LNCAP (cell line): ENCODE measurements around the gene GPR78.

Source experiments
- TF ChIP-seq, protein P1 (sequence below): fragments of 450-650 bp; IDR thresholded peaks from 2 replicates; pipeline ENCODE4 v1.5.1; 2017; ENCODE audit warnings: mild to moderate bottlenecking

GPR78 gene

DNA sequence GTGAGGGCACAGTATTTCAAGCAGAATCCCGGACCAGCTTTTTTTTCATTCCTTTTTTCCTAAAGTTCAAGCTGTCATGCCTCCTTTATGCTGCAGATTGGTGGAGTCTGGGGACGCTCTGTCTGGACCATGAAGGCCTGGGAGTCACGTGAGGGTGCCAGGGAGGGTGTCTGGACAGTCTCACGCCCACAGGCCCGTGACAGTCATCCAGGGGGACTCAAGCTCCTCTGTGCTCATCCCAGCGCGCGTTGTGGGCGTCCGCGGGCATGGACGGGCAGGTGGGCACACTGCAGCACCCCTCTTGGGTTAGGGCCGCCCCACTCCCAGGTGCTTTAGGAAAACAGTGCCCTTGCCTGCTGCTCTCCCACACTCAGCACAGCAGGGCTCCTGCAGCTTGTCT lies 17.1 kb downstream of the GPR78 start:
- TF ChIP-seq, protein P1, sequence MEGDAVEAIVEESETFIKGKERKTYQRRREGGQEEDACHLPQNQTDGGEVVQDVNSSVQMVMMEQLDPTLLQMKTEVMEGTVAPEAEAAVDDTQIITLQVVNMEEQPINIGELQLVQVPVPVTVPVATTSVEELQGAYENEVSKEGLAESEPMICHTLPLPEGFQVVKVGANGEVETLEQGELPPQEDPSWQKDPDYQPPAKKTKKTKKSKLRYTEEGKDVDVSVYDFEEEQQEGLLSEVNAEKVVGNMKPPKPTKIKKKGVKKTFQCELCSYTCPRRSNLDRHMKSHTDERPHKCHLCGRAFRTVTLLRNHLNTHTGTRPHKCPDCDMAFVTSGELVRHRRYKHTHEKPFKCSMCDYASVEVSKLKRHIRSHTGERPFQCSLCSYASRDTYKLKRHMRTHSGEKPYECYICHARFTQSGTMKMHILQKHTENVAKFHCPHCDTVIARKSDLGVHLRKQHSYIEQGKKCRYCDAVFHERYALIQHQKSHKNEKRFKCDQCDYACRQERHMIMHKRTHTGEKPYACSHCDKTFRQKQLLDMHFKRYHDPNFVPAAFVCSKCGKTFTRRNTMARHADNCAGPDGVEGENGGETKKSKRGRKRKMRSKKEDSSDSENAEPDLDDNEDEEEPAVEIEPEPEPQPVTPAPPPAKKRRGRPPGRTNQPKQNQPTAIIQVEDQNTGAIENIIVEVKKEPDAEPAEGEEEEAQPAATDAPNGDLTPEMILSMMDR = no peak

DNA sequence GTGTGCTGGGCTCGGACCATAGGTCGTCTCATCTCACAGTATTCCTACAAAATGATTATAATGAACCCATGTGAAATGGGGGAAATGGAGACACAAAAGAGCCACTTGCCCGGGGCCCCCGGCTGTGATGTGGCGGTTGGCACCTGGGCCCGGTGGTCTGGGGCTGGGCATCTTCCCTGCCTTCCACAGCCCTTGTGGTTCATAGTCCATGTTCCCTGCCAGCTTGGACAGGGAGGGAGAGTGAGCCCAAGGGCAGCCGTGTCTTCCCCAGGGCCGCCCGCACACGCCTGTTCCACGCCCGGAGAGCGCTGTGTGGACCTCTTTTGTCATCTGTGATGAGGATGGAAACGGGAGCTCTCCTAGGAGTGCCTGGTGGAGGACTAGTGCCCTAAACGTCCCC lies 17.6 kb downstream of the GPR78 start:
- TF ChIP-seq, protein P1 = no peak

DNA sequence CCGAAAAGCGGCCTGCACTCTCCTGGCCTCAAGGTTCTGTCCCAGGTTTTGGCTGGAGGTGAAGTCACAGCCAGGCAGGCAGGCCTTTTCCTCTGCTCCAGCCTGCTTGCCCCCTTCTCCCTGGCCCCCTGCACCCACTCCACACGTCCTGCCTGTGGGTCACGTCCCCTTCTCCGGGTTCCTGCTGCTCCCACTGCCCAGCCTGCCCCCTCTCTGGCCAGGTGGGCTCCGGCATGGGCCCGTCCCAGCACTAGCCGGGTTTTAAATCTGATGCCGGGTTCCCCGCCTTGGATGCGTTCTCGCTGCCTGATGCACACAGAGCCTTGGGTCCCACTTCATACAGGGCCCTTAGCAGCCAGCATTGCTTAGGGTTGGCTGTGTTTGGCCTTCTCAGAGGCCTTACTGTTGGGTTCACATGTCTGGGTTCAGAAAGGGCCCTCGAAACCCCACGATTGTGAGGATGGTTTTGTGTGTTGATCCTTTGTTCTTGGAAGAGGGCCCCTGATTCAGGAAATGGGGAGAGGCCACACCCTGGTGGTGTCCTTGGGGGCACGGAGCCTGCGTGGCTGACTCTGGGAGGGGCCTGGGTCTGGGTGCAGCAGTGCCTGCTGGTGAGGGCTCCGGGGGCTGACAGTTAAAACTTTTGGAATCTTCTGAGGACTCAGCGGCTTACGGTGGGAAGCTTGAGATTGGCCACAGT lies 18.3 kb downstream of the GPR78 start:
- TF ChIP-seq, protein P1 = no peak

DNA sequence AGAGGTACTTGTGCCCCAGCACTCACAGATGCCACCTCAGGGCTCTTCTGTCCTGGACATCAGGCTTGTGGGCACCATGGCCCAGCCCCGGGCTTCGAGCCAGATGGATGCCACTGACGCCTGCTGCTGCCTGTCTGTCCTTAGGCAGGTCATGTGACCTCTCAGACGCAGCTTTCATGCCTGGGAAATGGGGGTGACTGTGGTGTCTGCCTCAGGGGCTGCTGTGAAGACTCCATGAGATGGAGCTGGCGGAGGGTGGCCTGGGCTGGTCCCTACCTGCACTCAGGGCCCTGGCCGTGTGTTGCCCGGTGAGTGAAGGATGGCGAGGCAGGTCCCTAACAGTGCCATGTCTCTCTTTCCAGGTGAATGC lies 18.9 kb downstream of the GPR78 start:
- TF ChIP-seq, protein P1 = no peak

DNA sequence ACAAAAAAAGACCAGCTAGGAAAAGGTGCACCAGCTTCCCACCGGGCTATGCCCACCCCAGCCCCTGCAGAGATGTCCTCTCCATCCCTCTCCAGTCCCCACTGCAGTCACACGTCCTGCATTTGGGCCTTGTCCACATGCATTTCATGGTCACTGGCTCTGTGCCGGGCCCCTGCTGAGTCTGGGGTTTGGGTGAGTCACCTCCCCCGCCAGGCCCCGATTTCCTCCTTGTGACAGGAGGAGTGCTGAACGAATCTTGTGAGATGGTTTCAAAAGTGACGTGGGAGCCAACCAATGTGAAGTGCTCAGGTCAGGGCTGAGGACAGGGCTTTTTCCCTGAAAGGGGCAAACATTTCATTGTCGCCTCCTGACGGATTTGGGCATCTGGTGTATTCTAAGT lies 19.5 kb downstream of the GPR78 start:
- TF ChIP-seq, protein P1 = no peak

DNA sequence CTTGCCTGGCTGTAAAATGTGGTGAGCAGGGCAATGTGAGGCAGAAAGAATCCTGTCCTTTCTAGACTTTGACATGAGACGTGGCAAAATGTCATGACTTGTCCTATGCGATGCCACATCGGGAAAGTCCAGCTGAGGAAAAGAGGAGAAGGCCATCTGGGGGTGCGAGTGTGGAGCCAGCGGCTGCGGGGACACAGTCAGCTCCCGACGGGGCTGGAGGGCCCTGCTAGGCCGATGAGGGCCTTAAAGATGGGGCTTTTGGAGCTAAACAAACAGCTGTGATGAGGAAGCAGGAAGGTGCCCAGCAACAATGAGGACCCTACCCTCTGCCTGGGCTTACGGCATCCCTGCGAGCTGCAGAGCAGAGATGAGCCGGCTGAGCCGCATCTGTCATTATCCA lies 20.1 kb downstream of the GPR78 start:
- TF ChIP-seq, protein P1 = no peak

DNA sequence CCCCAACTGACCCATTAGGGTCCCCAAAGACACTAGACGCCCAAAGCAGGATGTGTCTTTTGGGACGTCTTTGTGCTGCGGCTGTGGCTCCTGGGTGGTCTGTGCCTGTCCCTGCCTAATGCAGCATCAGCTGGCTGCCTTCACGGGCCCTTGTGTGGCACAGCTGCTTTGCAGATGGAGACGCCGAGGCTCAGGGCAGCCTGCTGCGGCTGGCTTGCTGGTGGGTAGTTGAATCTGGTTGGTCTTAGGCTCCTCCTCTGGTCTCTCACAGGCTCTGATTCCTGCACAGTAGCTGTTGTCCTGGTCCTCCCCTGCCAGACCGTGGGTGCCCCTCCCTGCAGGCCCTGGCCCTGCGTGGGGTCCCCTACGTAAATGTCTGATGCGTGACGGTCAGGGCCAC lies 20.5 kb downstream of the GPR78 start:
- TF ChIP-seq, protein P1 = no peak

DNA sequence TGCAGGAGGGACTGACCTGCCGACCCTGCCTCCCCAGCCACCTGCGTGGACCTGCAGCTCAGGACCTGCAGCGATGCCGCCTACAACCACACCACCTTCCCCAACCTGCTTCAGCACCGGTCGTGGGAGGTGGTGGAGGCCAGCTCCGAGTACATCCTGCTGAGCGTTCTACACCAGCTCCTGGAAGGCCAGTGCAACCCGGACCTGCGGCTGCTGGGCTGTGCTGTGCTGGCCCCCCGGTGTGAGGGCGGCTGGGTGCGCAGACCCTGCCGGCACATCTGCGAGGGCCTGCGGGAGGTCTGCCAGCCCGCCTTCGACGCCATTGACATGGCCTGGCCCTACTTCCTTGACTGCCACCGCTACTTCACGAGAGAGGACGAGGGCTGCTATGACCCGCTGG lies 20.9 kb downstream of the GPR78 start:
- TF ChIP-seq, protein P1 = no peak
